ENCODE measurements around the gene CDK15. TPM values are rescaled to one million over a fixed set of nuclear protein-coding genes. Genes with fewer than 3 reads are reported as not detected.

CDK15 gene
- total RNA-seq, 1 experiment from 2014 or later = not detected

- CTCF ChIA-PET = no interaction called here
- no peak for ATAC-seq
These were observed 81.6 kb downstream of the CDK15 start for GRCh38 chr2:201887773-201888425.

More at GRCh38 chr2:201887773-201888425, 81.6 kb downstream of the CDK15 start:
- Histone ChIP-seq H3K4me2 (ENCODE audit: low read length) (no peak overlapping the region), H4K20me1 (ENCODE audit: insufficient read depth) (no peaks in the 10 kb centered on the region), H3K9ac (ENCODE audit: low read length) (no peak overlapping the region), H3K4me1 (ENCODE audit: control insufficient read depth in 1 of 2, insufficient read depth in 2 of 2, low read length in 2 of 2) (peaks cover 14 to 17% of the 10 kb centered on the region in 2 experiments), H3K9me3 (ENCODE audit: control insufficient read depth in 1 of 2, insufficient read depth in 1 of 2, low read depth in 1 of 2, low read length in 2 of 2) (no peaks in the 10 kb centered on the region), H3K79me2 (ENCODE audit: insufficient read depth, low read length) (no peaks in the 10 kb centered on the region), H3K9me2 (ENCODE audit: insufficient read depth) (no peaks in the 10 kb centered on the region), H3K36me3 (ENCODE audit: control insufficient read depth in 1 of 2, insufficient read depth in 2 of 2, low read length in 2 of 2) (no peaks in the 10 kb centered on the region), H2AFZ (ENCODE audit: low read depth, low read length, poor library complexity, severe bottlenecking) (no peak overlapping the region), H3K27me3 (ENCODE audit: insufficient read depth, low read length) (peaks cover 63% of the 10 kb centered on the region), H3K27ac (ENCODE audit: low read depth, low read length) (no peak overlapping the region), H3K4me3 (replicated peaks in 1 of 2; ENCODE audit: low read depth in 1 of 2, low read length in 2 of 2) (no peak overlapping the region)
- ChIA-PET POLR2A (no interaction called here), RAD21 (ENCODE audit: low non-redundant PET in 1 of 2, low total read pairs in 2 of 2, uncharacterized antibody in 2 of 2, unreplicated experiment in 2 of 2) (no interaction called here)
- TF ChIP-seq ZFX (IDR thresholded peaks at IDR 0.05) (no peak), SIN3A (IDR thresholded peaks at IDR 0.05; ENCODE audit: low read depth) (no peak), ZBTB33 (IDR thresholded peaks at IDR 0.05; ENCODE audit: extremely low read depth, insufficient replicate concordance, low read length) (no peak), ZNF274 (IDR thresholded peaks at IDR 0.05; ENCODE audit: low read depth, low read length) (no peak), SP1 (IDR thresholded peaks at IDR 0.05; ENCODE audit: low read depth) (no peak), YY1 (IDR thresholded peaks at IDR 0.05; ENCODE audit: extremely low read depth, insufficient replicate concordance, low read depth, low read length) (no peak), EGR1 (IDR thresholded peaks at IDR 0.05; ENCODE audit: low read depth) (no peak), EZH2phosphoT487 (IDR thresholded peaks at IDR 0.05; ENCODE audit: borderline replicate concordance) (no peak), EZH2 (IDR thresholded peaks at IDR 0.05) (no peak)
- intact Hi-C loops (cut with micrococcal nuclease) = no loop called here
- no peak for DNase-seq (ENCODE audit: low read depth, low spot score)
- no TSS peak for BruUV-seq (replicated peaks)

Measured in HCT116 (cell line).